ENCODE data around the gene ADAM15.

ADAM15 gene

DNA sequence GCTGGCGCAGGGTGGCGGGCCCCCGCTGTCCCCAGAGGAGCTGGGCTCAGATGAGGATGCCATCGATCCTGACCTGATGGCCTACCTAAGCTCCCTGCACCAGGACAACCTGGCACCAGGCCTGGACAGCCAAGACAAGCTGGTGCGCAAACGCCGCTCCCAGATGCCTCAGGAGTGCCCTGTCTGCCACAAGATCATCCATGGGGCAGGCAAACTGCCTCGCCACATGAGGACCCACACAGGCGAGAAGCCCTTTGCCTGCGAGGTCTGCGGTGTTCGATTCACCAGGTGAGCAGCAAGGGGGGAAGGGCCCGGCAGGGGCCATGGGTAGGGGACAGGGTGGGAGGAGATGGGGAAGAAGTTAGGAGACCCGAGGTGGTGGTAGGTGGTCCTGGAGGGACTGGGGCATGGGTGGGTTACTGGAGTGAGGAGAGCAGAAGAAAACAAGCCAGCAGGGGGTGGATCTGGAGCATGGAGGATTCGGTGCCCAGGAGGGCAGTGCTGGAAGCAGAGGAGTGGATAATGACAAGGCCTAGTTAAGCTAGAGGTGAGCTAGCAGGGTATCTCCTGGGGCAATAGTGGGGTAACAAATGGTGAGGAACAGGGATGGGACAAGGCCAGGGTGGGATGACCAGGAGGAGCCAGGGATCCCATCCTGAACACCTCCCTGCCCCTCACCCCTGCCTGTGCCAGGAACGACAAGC lies 35.4 kb upstream of the ADAM15 start:
- Mint-ChIP-seq H3K4me3 (peak overlapping the region; percentile 56), H3K27me3 (no peaks in the 10 kb centered on the region), H3K9me3 (no peaks in the 10 kb centered on the region), H3K36me3 (ENCODE audit: insufficient read depth) (peaks cover 10% of the 10 kb centered on the region), H3K4me1 (peaks cover 59% of the 10 kb centered on the region), H3K27ac (ENCODE audit: low read depth) (no peak overlapping the region)
- ATAC-seq (replicated peaks; ENCODE audit: extremely low read depth, poor library complexity, severe bottlenecking) (no peak), DNase-seq (ENCODE audit: low spot score in 2 of 2) (no peak)

DNA sequence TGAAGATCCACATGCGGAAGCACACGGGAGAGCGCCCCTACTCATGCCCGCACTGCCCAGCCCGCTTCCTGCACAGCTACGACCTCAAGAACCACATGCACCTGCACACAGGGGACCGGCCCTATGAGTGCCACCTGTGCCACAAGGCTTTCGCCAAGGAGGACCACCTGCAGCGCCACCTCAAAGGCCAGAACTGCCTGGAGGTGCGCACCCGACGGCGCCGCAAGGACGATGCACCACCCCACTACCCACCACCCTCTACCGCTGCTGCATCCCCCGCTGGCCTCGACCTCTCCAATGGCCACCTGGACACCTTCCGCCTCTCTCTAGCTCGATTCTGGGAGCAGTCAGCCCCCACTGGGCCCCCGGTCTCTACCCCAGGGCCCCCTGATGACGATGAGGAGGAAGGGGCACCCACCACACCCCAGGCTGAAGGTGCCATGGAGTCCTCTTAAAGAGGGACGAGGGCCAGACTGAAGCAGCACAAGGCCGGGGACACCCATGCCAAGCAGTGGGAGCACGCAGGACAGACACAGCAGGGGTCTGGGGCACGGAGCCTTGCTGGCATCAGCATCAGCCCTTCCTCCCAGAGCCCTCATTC lies 34.8 kb upstream of the ADAM15 start:
- no peaks in the 10 kb centered on the region for H3K9me3 Mint-ChIP-seq
- H3K36me3 Mint-ChIP-seq (ENCODE audit: insufficient read depth) = peaks cover 10% of the 10 kb centered on the region
- H3K4me1 Mint-ChIP-seq = peaks cover 59% of the 10 kb centered on the region
- DNase-seq (ENCODE audit: low spot score in 2 of 2) (no peak), ATAC-seq (replicated peaks; ENCODE audit: extremely low read depth, poor library complexity, severe bottlenecking) (no peak)
- H3K4me3 Mint-ChIP-seq = peak overlapping the region; percentile 56
- H3K27me3 Mint-ChIP-seq = no peaks in the 10 kb centered on the region
- no peak overlapping the region for H3K27ac Mint-ChIP-seq (ENCODE audit: low read depth)

DNA sequence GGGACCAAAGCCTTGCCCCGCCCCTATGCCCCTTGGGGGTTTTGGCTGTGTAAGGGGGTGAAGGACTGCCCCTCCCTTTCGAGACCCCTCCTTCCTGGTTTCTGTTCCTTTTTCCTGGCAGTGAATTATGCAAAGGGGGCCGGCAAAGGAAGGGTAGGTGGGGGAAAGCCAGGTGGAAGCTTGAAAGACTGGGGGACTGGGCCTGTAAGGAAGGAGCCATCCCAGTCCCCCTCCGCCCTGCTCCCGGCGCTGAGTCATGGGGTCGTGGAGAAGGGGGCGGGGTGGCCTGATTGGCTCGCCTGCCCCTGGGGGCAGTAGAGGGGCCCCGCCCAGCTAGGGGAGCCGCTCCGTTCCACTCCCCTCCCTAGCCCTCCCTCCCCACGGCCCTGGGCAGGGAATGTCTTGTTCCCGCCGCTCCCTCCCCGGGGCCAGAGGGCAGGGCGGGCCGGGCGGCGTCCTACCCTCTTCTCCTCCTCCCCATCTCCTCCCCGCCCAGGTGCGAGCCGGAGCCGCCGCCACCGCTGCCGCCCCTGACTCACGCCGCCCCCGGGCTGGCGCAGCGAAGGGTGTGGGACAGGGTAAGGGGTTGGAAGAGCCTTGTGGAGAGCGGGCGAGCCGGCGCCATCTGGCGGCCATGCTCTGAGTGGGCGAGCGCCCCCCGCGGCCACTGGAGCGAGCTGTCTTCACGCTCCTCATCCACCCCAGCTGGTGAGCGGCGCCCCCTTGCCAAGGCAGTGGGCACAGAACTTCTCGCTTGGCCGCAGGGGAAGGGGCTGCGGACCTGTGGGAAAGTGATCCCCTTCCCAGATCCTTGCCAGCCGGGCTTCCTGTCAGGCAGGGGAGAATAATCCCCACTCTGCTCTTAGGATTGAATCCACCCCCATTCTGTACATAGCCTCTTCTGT lies 33.8 kb upstream of the ADAM15 start:
- peak overlapping the region; percentile 56 for H3K4me3 Mint-ChIP-seq
- no peak overlapping the region for H3K27ac Mint-ChIP-seq (ENCODE audit: low read depth)
- peaks cover 10% of the 10 kb centered on the region for H3K36me3 Mint-ChIP-seq (ENCODE audit: insufficient read depth)
- no peaks in the 10 kb centered on the region for H3K27me3 Mint-ChIP-seq
- peak; percentile 78 to 84 for DNase-seq (ENCODE audit: low spot score in 2 of 2)
- ATAC-seq (replicated peaks; ENCODE audit: extremely low read depth, poor library complexity, severe bottlenecking) = peak; percentile 99
- no peaks in the 10 kb centered on the region for H3K9me3 Mint-ChIP-seq
- peaks cover 55% of the 10 kb centered on the region for H3K4me1 Mint-ChIP-seq

DNA sequence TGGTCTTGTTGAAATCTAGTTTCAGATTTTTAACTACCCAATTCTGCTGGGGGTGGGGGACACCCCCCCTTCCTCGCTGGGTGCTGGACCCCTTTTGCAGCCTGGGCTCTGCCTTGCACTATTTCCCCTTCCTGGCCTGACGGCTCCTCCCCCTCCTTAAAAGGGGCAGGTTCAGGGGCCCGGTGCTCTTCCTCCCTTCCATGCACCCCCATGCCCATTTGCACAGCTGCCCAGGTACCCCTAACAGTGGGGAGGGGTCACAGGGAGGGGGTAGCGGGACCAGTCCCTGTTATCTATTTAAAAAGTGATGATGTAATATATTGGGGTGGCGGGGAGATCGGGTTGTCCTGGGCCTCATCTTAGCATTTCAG lies 33.2 kb upstream of the ADAM15 start:
- DNase-seq (ENCODE audit: low spot score in 2 of 2) = no peak
- Mint-ChIP-seq H3K27ac (ENCODE audit: low read depth) (no peak overlapping the region), H3K4me3 (peak overlapping the region; percentile 56), H3K9me3 (no peaks in the 10 kb centered on the region), H3K4me1 (peaks cover 48% of the 10 kb centered on the region), H3K36me3 (ENCODE audit: insufficient read depth) (peaks cover 10% of the 10 kb centered on the region), H3K27me3 (no peaks in the 10 kb centered on the region)
- no peak for ATAC-seq (replicated peaks; ENCODE audit: extremely low read depth, poor library complexity, severe bottlenecking)

DNA sequence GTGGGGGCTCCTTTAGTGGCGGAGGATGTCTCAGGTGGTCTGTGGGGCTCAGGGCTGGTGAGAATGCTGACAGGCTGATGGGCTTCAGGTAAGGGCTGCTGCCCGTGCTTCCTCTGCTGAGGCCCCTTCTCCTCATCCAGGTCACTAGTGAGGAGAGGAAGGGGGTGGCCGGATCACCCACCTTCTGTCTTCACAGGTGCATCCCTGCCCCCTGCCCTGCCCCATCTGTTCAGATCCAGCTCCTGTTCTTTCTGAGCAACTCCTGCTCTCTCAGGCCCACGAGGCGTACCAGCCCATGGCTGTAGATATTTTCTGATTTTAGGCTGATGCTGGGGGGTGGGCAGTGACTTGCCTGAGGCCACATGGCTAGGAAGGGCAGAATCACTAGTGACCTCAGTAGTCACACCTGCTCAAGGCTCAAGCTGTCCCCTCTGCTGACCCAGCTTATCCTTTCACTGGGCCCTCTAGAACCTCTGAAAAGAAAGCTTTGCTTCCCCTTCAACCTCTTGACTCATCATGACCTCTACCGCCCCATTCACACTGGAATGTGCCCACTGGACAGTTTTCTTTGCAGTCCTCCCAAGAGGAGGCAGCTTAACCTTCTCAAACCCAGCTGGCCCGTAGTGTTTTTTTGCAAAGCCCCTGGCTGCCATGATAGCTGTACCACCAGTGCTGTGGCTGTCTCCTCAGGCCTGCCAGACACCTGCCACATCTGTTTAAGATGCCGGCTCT lies 32.3 kb upstream of the ADAM15 start:
- DNase-seq (ENCODE audit: low spot score in 2 of 2) (no peak), ATAC-seq (replicated peaks; ENCODE audit: extremely low read depth, poor library complexity, severe bottlenecking) (no peak)
- peak overlapping the region; percentile 87 for H3K27ac Mint-ChIP-seq (ENCODE audit: low read depth)
- H3K27me3 Mint-ChIP-seq = no peaks in the 10 kb centered on the region
- no peaks in the 10 kb centered on the region for H3K9me3 Mint-ChIP-seq
- peaks cover 40% of the 10 kb centered on the region for H3K4me1 Mint-ChIP-seq
- no peak overlapping the region for H3K4me3 Mint-ChIP-seq
- peaks cover 10% of the 10 kb centered on the region for H3K36me3 Mint-ChIP-seq (ENCODE audit: insufficient read depth)

DNA sequence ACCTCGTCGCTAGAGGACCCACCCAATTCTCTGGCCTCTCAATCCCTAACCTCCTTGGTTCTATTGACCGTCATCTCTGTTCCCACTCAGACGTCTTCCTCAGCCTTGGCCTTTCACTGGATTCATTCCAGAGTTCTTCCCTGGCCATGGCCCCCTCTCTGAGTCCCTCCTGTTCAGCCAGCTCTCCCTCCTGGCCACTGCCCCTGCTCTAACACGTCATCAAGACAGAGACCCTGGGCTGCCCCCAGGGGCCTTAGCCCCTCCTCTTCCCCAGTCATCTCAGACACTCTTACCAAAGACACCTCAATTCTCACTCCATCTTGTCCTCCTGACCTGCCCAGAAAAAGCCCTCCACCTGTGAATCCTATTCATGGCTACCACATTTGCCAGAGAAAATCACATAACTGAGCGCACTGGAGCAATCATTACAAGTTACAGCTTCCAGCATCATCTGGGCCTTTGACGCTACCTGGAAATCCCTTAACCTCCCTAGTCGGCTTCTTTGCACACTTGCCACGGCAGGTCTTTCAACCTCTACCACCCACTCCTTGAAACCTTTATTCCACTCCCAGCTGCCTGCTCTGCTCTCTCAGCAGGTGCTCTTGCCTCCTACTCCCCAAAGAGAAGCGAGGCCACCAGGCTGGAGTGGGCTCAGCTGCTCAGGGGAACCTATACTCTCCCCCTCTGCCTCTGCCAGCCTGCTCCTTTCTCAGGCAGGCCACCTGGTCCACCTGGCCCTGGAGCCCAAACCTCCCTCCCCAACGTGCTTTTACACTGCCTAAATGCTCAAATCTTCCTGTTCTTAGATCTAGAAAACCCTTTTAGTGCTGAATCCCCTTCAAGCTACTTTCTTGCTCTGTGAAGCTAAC lies 31.5 kb upstream of the ADAM15 start:
- Mint-ChIP-seq H3K27me3 (no peaks in the 10 kb centered on the region), H3K27ac (ENCODE audit: low read depth) (peak overlapping the region; percentile 87), H3K9me3 (no peaks in the 10 kb centered on the region), H3K4me1 (peaks cover 34% of the 10 kb centered on the region), H3K36me3 (ENCODE audit: insufficient read depth) (peaks cover 10% of the 10 kb centered on the region), H3K4me3 (no peak overlapping the region)
- ATAC-seq (replicated peaks; ENCODE audit: extremely low read depth, poor library complexity, severe bottlenecking) (no peak), DNase-seq (ENCODE audit: low spot score in 2 of 2) (no peak)

DNA sequence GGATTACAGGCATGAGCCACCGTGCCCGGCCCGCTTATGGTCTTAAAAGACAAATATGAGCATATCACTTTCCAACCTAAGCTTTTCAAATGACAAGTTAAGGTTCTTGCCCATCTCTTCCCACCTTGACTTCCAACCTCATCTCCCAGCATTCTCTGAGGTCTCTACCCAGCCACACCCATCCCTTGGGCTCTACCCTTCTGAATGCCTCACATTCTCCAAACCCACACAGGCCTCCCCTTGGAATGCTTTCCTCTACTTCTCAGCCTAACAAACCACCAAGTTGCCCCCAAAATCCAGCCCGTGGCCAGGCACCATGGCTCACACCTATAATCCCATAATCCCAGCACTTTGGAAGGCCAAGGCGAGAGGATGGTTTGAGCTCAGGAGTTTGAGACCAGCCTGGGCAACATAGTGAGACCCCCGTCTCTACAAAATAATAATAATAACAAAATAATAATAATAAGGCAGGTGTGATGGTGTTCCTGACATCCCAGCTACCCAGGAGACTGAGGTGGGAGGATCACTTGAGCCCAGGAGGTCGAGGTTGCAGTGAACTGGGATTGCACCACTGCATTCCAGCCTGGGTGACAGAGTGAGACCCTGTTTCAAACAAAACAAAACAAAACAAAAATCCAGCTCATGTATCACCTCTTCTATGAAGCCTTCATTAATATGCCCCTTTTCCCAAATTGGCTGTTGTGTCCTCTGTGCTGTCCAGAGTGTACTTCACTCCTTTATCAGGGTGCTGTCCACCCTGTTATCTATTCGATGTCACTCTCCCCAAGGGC lies 28.8 kb upstream of the ADAM15 start:
- ATAC-seq (replicated peaks; ENCODE audit: extremely low read depth, poor library complexity, severe bottlenecking) = no peak
- H3K36me3 Mint-ChIP-seq (ENCODE audit: insufficient read depth) = no peaks in the 10 kb centered on the region
- H3K9me3 Mint-ChIP-seq = no peaks in the 10 kb centered on the region
- H3K4me1 Mint-ChIP-seq = peaks cover 18% of the 10 kb centered on the region
- no peak overlapping the region for H3K4me3 Mint-ChIP-seq
- no peaks in the 10 kb centered on the region for H3K27me3 Mint-ChIP-seq
- H3K27ac Mint-ChIP-seq (ENCODE audit: low read depth) = peak overlapping the region; percentile 63
- no peak for DNase-seq (ENCODE audit: low spot score in 2 of 2)

DNA sequence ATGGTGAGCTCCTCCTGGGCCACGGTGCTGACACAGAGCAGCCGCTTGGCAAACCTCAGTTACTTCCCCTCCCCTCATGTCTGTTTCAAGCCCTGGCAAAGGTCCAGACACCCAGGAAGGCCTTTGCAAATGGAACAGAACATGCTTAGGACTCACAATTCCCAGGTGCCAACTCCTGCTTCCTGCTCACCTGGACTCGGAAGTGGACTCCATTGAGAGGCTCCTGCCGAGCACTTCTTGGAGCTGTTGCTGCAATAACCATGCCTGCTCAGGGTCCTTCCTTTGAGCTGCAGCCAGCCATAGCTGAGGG lies 28.2 kb upstream of the ADAM15 start:
- Mint-ChIP-seq H3K4me3 (no peak overlapping the region), H3K9me3 (no peaks in the 10 kb centered on the region), H3K27me3 (no peaks in the 10 kb centered on the region), H3K36me3 (ENCODE audit: insufficient read depth) (no peaks in the 10 kb centered on the region), H3K27ac (ENCODE audit: low read depth) (no peak overlapping the region), H3K4me1 (peaks cover 15% of the 10 kb centered on the region)
- DNase-seq (ENCODE audit: low spot score in 2 of 2) (no peak), ATAC-seq (replicated peaks; ENCODE audit: extremely low read depth, poor library complexity, severe bottlenecking) (no peak)

DNA sequence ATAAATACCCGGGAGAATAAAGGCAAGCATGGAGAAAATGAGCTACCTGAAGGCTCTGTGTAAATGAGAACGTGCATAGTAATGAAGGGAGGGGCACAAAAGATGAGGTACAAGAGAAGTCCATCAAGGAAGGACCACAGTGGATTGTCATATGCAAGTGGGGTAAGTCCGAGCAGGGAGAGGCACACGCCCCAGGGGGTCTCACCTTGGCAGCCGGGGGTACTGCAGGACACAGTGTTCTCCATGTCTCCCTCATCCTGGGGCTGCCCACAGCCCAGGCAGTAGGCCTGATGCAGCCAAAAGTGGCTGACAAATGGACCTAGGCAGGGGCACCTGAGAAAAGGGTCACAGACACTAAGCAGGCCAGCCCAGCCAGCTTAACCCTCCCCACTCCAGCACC lies 27.5 kb upstream of the ADAM15 start:
- Mint-ChIP-seq H3K27me3 (peaks cover 2% of the 10 kb centered on the region), H3K27ac (ENCODE audit: low read depth) (no peak overlapping the region), H3K9me3 (no peaks in the 10 kb centered on the region), H3K4me1 (peaks cover 12% of the 10 kb centered on the region), H3K4me3 (no peak overlapping the region), H3K36me3 (ENCODE audit: insufficient read depth) (no peaks in the 10 kb centered on the region)
- no peak for DNase-seq (ENCODE audit: low spot score in 2 of 2)
- ATAC-seq (replicated peaks; ENCODE audit: extremely low read depth, poor library complexity, severe bottlenecking) = no peak

DNA sequence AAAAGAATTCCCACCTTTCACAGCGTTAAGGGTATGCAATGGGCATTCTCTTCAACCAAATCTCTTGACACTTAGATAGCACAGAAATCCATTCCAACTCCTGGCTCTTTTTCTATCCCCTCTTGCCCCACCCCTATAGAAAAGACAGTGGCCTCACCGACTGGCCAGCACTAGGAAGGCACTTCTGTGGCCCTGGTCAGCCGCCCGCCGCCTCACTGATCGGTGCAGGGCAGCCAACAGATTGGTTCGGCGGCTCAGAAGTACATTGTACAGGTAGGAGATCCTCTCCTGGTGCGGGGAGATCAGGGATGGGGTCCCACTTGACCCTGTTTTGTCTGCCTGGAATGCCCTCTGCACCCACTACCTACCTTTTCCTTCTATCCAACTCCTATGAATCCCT lies 26.8 kb upstream of the ADAM15 start:
- H3K4me3 Mint-ChIP-seq = no peak overlapping the region
- peaks cover 10% of the 10 kb centered on the region for H3K4me1 Mint-ChIP-seq
- H3K9me3 Mint-ChIP-seq = no peaks in the 10 kb centered on the region
- H3K27ac Mint-ChIP-seq (ENCODE audit: low read depth) = no peak overlapping the region
- H3K27me3 Mint-ChIP-seq = peaks cover 9% of the 10 kb centered on the region
- H3K36me3 Mint-ChIP-seq (ENCODE audit: insufficient read depth) = no peaks in the 10 kb centered on the region
- no peak for DNase-seq (ENCODE audit: low spot score in 2 of 2)
- ATAC-seq (replicated peaks; ENCODE audit: extremely low read depth, poor library complexity, severe bottlenecking) = no peak

DNA sequence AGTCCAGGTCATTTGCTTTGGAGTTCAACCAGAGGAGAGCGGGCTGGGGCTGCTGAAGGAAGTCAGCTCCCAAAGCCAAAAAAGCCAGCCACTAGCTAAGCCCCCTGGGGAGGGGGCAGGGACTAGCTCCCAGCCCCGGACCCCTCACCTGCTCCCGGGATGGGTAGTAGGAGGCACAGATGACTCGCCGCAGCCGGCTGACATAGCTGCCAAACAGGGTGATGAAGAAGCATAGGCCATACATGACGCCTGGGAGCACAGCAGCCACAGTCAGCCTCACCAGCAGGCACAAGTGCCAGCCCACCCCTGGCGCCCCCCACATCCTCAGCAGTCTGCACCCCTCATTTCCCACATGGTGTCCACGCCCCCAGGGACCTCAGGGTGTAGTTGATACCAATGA lies 25.0 kb upstream of the ADAM15 start:
- H3K27me3 Mint-ChIP-seq = peaks cover 13% of the 10 kb centered on the region
- no peaks in the 10 kb centered on the region for H3K4me1 Mint-ChIP-seq
- no peak overlapping the region for H3K4me3 Mint-ChIP-seq
- DNase-seq (ENCODE audit: low spot score in 2 of 2) (no peak), ATAC-seq (replicated peaks; ENCODE audit: extremely low read depth, poor library complexity, severe bottlenecking) (no peak)
- no peaks in the 10 kb centered on the region for H3K9me3 Mint-ChIP-seq
- H3K36me3 Mint-ChIP-seq (ENCODE audit: insufficient read depth) = peaks cover 1% of the 10 kb centered on the region
- H3K27ac Mint-ChIP-seq (ENCODE audit: low read depth) = no peak overlapping the region

All from central memory CD8-positive, alpha-beta T cell (primary cell).